ENCODE measurements around the gene KRT12. TPM values are rescaled to one million over a fixed set of nuclear protein-coding genes. Genes with fewer than 3 reads are reported as not detected.
A peak's percentile ranks its signal among the peaks of the same experiment; 100 is the strongest.

The KRT12 gene
- total and polyA plus RNA-seq, 2 of the 4 experiments (the other 2 are of a cell fraction) = not detected

GRCh38 chr17:40849723-40850122, 17.3 kb downstream of the KRT12 start:
- no peak overlapping the region for H4K91ac ChIP-seq (ENCODE audit: insufficient read depth, low read depth, low read length)
- H2BK120ac ChIP-seq (ENCODE audit: low read depth, low read length) = peak overlapping the region; percentile 28; the same call in 1 of the 2 replicates
- H3K27me3 ChIP-seq (ENCODE audit: control insufficient read depth, insufficient read depth, low read length) = no peaks in the 10 kb centered on the region
- H3K56ac ChIP-seq (ENCODE audit: extremely low read depth, insufficient read depth, low read length) = peak overlapping the region; percentile 1; the same call in 1 of the 2 replicates
- TF ChIP-seq RCOR1 (IDR thresholded peaks at IDR 0.05; ENCODE audit: insufficient replicate concordance, low read length) = no peak
- no peak for TF ChIP-seq USF2 (IDR thresholded peaks at IDR 0.05; ENCODE audit: low read depth, low read length)
- TF ChIP-seq SMC3 (IDR thresholded peaks at IDR 0.05; ENCODE audit: low read depth, low read length) = no peak
- TF ChIP-seq ELK1 (IDR thresholded peaks at IDR 0.05; ENCODE audit: borderline replicate concordance, low read depth, low read length) = no peak
- TF ChIP-seq BHLHE40 (IDR thresholded peaks at IDR 0.05; ENCODE audit: low read depth, low read length) = no peak
- no peak for TF ChIP-seq MAFK (IDR thresholded peaks at IDR 0.05; ENCODE audit: low read depth, low read length)
- TF ChIP-seq MAZ (IDR thresholded peaks at IDR 0.05; ENCODE audit: borderline replicate concordance, low read depth, low read length) = no peak
- no peak for TF ChIP-seq MXI1 (IDR thresholded peaks at IDR 0.05; ENCODE audit: borderline replicate concordance, low read depth, low read length)
- no peak for TF ChIP-seq POLR2A (IDR thresholded peaks at IDR 0.05; ENCODE audit: low read depth, low read length)
- TF ChIP-seq RAD21 (IDR thresholded peaks at IDR 0.05; ENCODE audit: low read length) = no peak
- no CpG with 5 or more reads among the region's 4 CpGs for WGBS, 2 experiments (ENCODE audit: extremely low coverage in 2 of 2, insufficient read length in 1 of 2)
- no peaks in the 10 kb centered on the region for H3K9me3 ChIP-seq (ENCODE audit: control insufficient read depth, insufficient read depth, low read length)
- H3K14ac ChIP-seq (replicated peaks; ENCODE audit: low read depth, low read length) = peak overlapping the region; percentile 6; the same call in 1 of the 2 replicates
- H2BK15ac ChIP-seq (ENCODE audit: low read depth, low read length) = peak overlapping the region; percentile 55
- no peak for DNase-seq
- no peak overlapping the region for H3K9ac ChIP-seq (ENCODE audit: low read depth, low read length)
- no peaks in the 10 kb centered on the region for H4K20me1 ChIP-seq (ENCODE audit: insufficient read depth, low read length)
- H3K27ac ChIP-seq (ENCODE audit: insufficient read depth, low read length) = peak overlapping the region; percentile 60
- peak overlapping the region; percentile 48; the same call in 1 of the 2 replicates for H3K4ac ChIP-seq (ENCODE audit: low read depth, low read length)
- intact Hi-C loops (cut with micrococcal nuclease) (no loop called here), dilution Hi-C loops (cut with HindIII; ENCODE audit: low sequenced_read_pairs, unreplicated experiment) (no loop called here), in situ Hi-C loops (cut with MboI; ENCODE audit: low sequenced_read_pairs) (no loop called here)
- ChIA-PET POLR2A (ENCODE audit: unreplicated experiment) (no interaction called here), CTCF (no interaction called here)
- H3K4me3 ChIP-seq (ENCODE audit: insufficient read depth, low read depth, low read length) = no peak overlapping the region
- peak overlapping the region; percentile 83 for H2BK5ac ChIP-seq (ENCODE audit: low read depth, low read length, poor library complexity, severe bottlenecking)
- no peak for ATAC-seq (ENCODE audit: low read depth)
- H4K5ac ChIP-seq (ENCODE audit: low read depth, low read length) = peak overlapping the region; percentile 50; the same call in 1 of the 2 replicates
- 0 out of 2 replicates have a peak, but pooled peaks cover 2% of the 10 kb centered on the region for H3K9me1 ChIP-seq (ENCODE audit: insufficient read depth, low read length)
- no peak overlapping the region for H3K4me2 ChIP-seq (ENCODE audit: low read depth, low read length)
- H4K8ac ChIP-seq (ENCODE audit: low read depth in 2 of 2, low read length in 2 of 2) = peak overlapping the region; percentile 26 to 80; a peak in 3 of 4 replicates
- peak overlapping the region; percentile 61; the same call in 1 of the 2 replicates for H2AK5ac ChIP-seq (ENCODE audit: low read depth, low read length)
- H3K79me1 ChIP-seq (ENCODE audit: low read depth in 1 of 2, low read length in 2 of 2) = peaks cover 0 to 4% of the 10 kb centered on the region in 2 experiments; a peak in 1 of 4 replicates
- BruUV-seq (replicated peaks) = no TSS peak
- H2AFZ ChIP-seq (replicated peaks; ENCODE audit: low read length, poor library complexity) = no peak overlapping the region
- peak overlapping the region; percentile 35; the same call in 1 of the 2 replicates for H2BK20ac ChIP-seq (ENCODE audit: low read depth, low read length)
- H3K18ac ChIP-seq (ENCODE audit: low read depth, low read length) = peak overlapping the region; percentile 80
- H2AK9ac ChIP-seq (replicated peaks; ENCODE audit: low read depth, low read length, poor library complexity) = no peak overlapping the region
- no peak overlapping the region for H3K23ac ChIP-seq (ENCODE audit: low read depth, low read length)
- H3K4me1 ChIP-seq (ENCODE audit: control insufficient read depth, insufficient read depth, low read length) = peaks cover 13% of the 10 kb centered on the region
- no peaks in the 10 kb centered on the region for H3K36me3 ChIP-seq (ENCODE audit: control insufficient read depth, insufficient read depth, low read length)

Data from IMR-90 (cell line).